Right renal pelvis (tissue), 4 donors: ENCODE results near the gene SMCR8. TPM values are rescaled to one million over a fixed set of nuclear protein-coding genes. Genes with fewer than 3 reads are reported as not detected.
"Not testable (repeated sequence)": the region's sequence is repeated elsewhere in the genome, so short reads cannot be mapped to it uniquely, and the experiment has no call there.

ENCODE experiments used
- DNase-seq, 4 donors: peaks; one replicate each; pipeline ENCODE4 v3.0.0-alpha.2; 2013; ENCODE audit warnings: low read depth in 4 of 4, low spot score in 3 of 4, missing footprints in 1 of 4
- polyA plus RNA-seq, 4 donors: library from polyadenylated mRNA; unstranded; fragments of 120-200 nt; gene quantifications; one replicate each; pipeline ENCODE4 v1.2.1, GENCODE V29; 2013; ENCODE audit not compliant: insufficient read length in 4 of 4

The SMCR8 gene
- polyA plus RNA-seq, 4 donors = 15.3 to 16.6 (median 16.4) TPM

- DNase-seq = no peak
Measured at GRCh38 chr17:18315562-18315922, 449 bp downstream of the SMCR8 start.

- no peak for DNase-seq
Measured at GRCh38 chr17:18315961-18316360, 868 bp downstream of the SMCR8 start.

GRCh38 chr17:18318117-18318516 lies 3.0 kb downstream of the SMCR8 start:
- no peak for DNase-seq

GRCh38 chr17:18318771-18319450 lies 3.8 kb downstream of the SMCR8 start:
- DNase-seq = no peak

GRCh38 chr17:18319604-18320256 lies 4.6 kb downstream of the SMCR8 start:
- DNase-seq = no peak

- DNase-seq = no peak
Measured at GRCh38 chr17:18320301-18320700, 5.2 kb downstream of the SMCR8 start.

GRCh38 chr17:18321309-18321708 lies 6.2 kb downstream of the SMCR8 start:
- no peak for DNase-seq

GRCh38 chr17:18322522-18322921 lies 7.4 kb downstream of the SMCR8 start:
- DNase-seq = no peak

GRCh38 chr17:18323007-18323406 lies 7.9 kb downstream of the SMCR8 start:
- no peak for DNase-seq

GRCh38 chr17:18323507-18324139 lies 8.5 kb downstream of the SMCR8 start:
- no peak for DNase-seq

GRCh38 chr17:18324140-18325050 lies 9.3 kb downstream of the SMCR8 start:
- no peak for DNase-seq

GRCh38 chr17:18326039-18326438 lies 10.9 kb downstream of the SMCR8 start:
- DNase-seq = no peak

GRCh38 chr17:18326572-18326971 lies 11.5 kb downstream of the SMCR8 start:
- no peak for DNase-seq

GRCh38 chr17:18327093-18327492 lies 12.0 kb downstream of the SMCR8 start:
- DNase-seq = no peak

GRCh38 chr17:18327556-18327955 lies 12.5 kb downstream of the SMCR8 start:
- DNase-seq = no peak

GRCh38 chr17:18328643-18329204 lies 13.6 kb downstream of the SMCR8 start:
- no peak for DNase-seq

GRCh38 chr17:18331879-18332278 lies 16.8 kb downstream of the SMCR8 start:
- DNase-seq = no peak

GRCh38 chr17:18332909-18333489 lies 17.9 kb downstream of the SMCR8 start:
- no peak for DNase-seq

- DNase-seq = not testable (repeated sequence)
Measured at GRCh38 chr17:18338158-18338557, 23.1 kb downstream of the SMCR8 start.

GRCh38 chr17:18339933-18340332 lies 24.8 kb downstream of the SMCR8 start:
- no peak for DNase-seq
